Mesothelial cell of epicardium (in vitro differentiated cells): ENCODE measurements around the gene SHISA9. TPM values are rescaled to one million over a fixed set of nuclear protein-coding genes. Genes with fewer than 3 reads are reported as not detected.

Experiments
- DNase-seq, 2 experiments: peaks; one replicate each; pipeline ENCODE4 v3.0.0; 2021; ENCODE audit warnings: low spot score in 2 of 2; ENCODE audit not compliant: unreplicated experiment in 2 of 2
- H3K27ac Mint-ChIP-seq: 2 replicates; pipeline ENCODE4 v1.8.0; 2021; ENCODE audit warnings: mixed read lengths
- H3K27me3 Mint-ChIP-seq: 2 replicates; pipeline ENCODE4 v1.8.0; 2021; ENCODE audit warnings: low read depth, mixed read lengths
- H3K36me3 Mint-ChIP-seq: 2 replicates; pipeline ENCODE4 v1.8.0; 2021; ENCODE audit warnings: mixed read lengths
- H3K4me1 Mint-ChIP-seq: 2 replicates; pipeline ENCODE4 v1.8.0; 2021; ENCODE audit warnings: mixed read lengths
- H3K4me3 Mint-ChIP-seq: 2 replicates; pipeline ENCODE4 v1.8.0; 2021; ENCODE audit warnings: mild to moderate bottlenecking, moderate library complexity, mixed read lengths
- H3K9me3 Mint-ChIP-seq: 2 replicates; pipeline ENCODE4 v1.8.0; 2021; ENCODE audit warnings: mixed read lengths
- CTCF ChIP-seq: fragments of 200-600 bp; sonication (generic); IDR thresholded peaks from one replicate; pipeline ENCODE4 v1.5.0; 2021; ENCODE audit warnings: antibody characterized with exemption; ENCODE audit not compliant: unreplicated experiment
- total RNA-seq: library from RNA; stranded (reverse); gene quantifications from 3 replicates; pipeline ENCODE4 v1.2.1, GENCODE V29; 2021

The SHISA9 gene
- total RNA-seq, 1 donor from 2014 or later, result 0.04 TPM

GRCh38 chr16:13093661-13094060, 192.3 kb downstream of the SHISA9 start:
- H3K27ac Mint-ChIP-seq, result no peak overlapping the region
- H3K9me3 Mint-ChIP-seq, result peaks cover 25% of the 10 kb centered on the region
- no peak for TF ChIP-seq CTCF
- DNase-seq, result no peak
- H3K4me1 Mint-ChIP-seq, result no peaks in the 10 kb centered on the region
- H3K36me3 Mint-ChIP-seq, result no peaks in the 10 kb centered on the region
- H3K4me3 Mint-ChIP-seq, result no peak overlapping the region
- H3K27me3 Mint-ChIP-seq, result no peaks in the 10 kb centered on the region

GRCh38 chr16:13095061-13095460, 193.7 kb downstream of the SHISA9 start:
- Mint-ChIP-seq H3K9me3 (peaks cover 14% of the 10 kb centered on the region), H3K36me3 (no peaks in the 10 kb centered on the region), H3K4me1 (no peaks in the 10 kb centered on the region), H3K27ac (no peak overlapping the region), H3K4me3 (no peak overlapping the region), H3K27me3 (peaks cover 2% of the 10 kb centered on the region)
- DNase-seq, result no peak
- TF ChIP-seq CTCF, result no peak

- TF ChIP-seq CTCF, result no peak
- Mint-ChIP-seq H3K4me3 (no peak overlapping the region), H3K4me1 (no peaks in the 10 kb centered on the region)
These were observed 197.1 kb downstream of the SHISA9 start for GRCh38 chr16:13098536-13098935.

GRCh38 chr16:13099822-13100221, 198.4 kb downstream of the SHISA9 start:
- Mint-ChIP-seq H3K4me3 (no peak overlapping the region), H3K4me1 (no peaks in the 10 kb centered on the region), H3K9me3 (peaks cover 12% of the 10 kb centered on the region), H3K36me3 (no peaks in the 10 kb centered on the region), H3K27me3 (peaks cover 2% of the 10 kb centered on the region), H3K27ac (no peak overlapping the region)
- no peak for TF ChIP-seq CTCF
- DNase-seq, result no peak

More at GRCh38 chr16:13098536-13098935, 197.1 kb downstream of the SHISA9 start:
- peaks cover under 1% of the 10 kb centered on the region for H3K9me3 Mint-ChIP-seq
- no peak for DNase-seq
- peaks cover 2% of the 10 kb centered on the region for H3K27me3 Mint-ChIP-seq
- H3K27ac Mint-ChIP-seq, result no peak overlapping the region
- no peaks in the 10 kb centered on the region for H3K36me3 Mint-ChIP-seq

GRCh38 chr16:13100970-13101369, 199.6 kb downstream of the SHISA9 start:
- DNase-seq, result no peak
- H3K4me3 Mint-ChIP-seq, result no peak overlapping the region
- peaks cover 12% of the 10 kb centered on the region for H3K9me3 Mint-ChIP-seq
- no peak overlapping the region for H3K27ac Mint-ChIP-seq
- H3K36me3 Mint-ChIP-seq, result no peaks in the 10 kb centered on the region
- H3K27me3 Mint-ChIP-seq, result peaks cover 2% of the 10 kb centered on the region
- no peak for TF ChIP-seq CTCF
- no peaks in the 10 kb centered on the region for H3K4me1 Mint-ChIP-seq

- Mint-ChIP-seq H3K9me3 (peaks cover 14% of the 10 kb centered on the region), H3K27me3 (peaks cover 2% of the 10 kb centered on the region), H3K36me3 (no peaks in the 10 kb centered on the region), H3K4me3 (no peak overlapping the region), H3K4me1 (no peaks in the 10 kb centered on the region), H3K27ac (no peak overlapping the region)
- no peak for TF ChIP-seq CTCF
- DNase-seq, result no peak
These were observed 200.4 kb downstream of the SHISA9 start for GRCh38 chr16:13101828-13102227.
